IMR-90 (cell line): Measurements from ENCODE around the gene CMKLR1. TPM values are rescaled to one million over a fixed set of nuclear protein-coding genes. Genes with fewer than 3 reads are reported as not detected.
A peak's percentile ranks its signal among the peaks of the same experiment; 100 is the strongest.

Experiments used
- ATAC-seq: fragments of 200-7000 bp; cut with Tn5 transposase; 2 replicates; pipeline ENCODE4 v1.9.1; 2020; ENCODE audit warnings: low read depth, mild to moderate bottlenecking, moderate library complexity
- BruUV-seq: library from RNA; stranded (reverse); fragments of 400-500 nt; replicated peaks from 2 replicates; lab custom pipeline; 2021; lab: Mats Ljungman, UMichigan
- CTCF ChIA-PET: fragments of 300-600 bp; formaldehyde crosslinking; extraction: SDS; loops from one replicate; lab custom pipeline; 2021; ENCODE audit warnings: antibody characterized with exemption; lab: Yijun Ruan, JAX
- POLR2A ChIA-PET: fragments of 300-600 bp; sonication (Branson Sonifier 250); formaldehyde crosslinking; loops from one replicate; lab custom pipeline; 2022; ENCODE audit warnings: antibody characterized with exemption; ENCODE audit not compliant: unreplicated experiment; lab: Charles Lee
- DNase-seq: peaks from one replicate; pipeline ENCODE4 v3.0.0; 2013
- H2AFZ ChIP-seq: replicated peaks from 2 replicates; pipeline ENCODE3; 2013; ENCODE audit warnings: low read length, mild to moderate bottlenecking; ENCODE audit not compliant: poor library complexity
- H2AK5ac ChIP-seq: 2 replicates; pipeline ENCODE4 v1.6.1; 2013; ENCODE audit warnings: low read depth, low read length, inconsistent platforms
- H2AK9ac ChIP-seq: replicated peaks from 2 replicates; pipeline ENCODE3; 2013; ENCODE audit warnings: mild to moderate bottlenecking, low read depth, low read length, moderate library complexity; ENCODE audit not compliant: poor library complexity
- H2BK120ac ChIP-seq: 2 replicates; pipeline ENCODE4 v1.6.1; 2013; ENCODE audit warnings: low read depth, low read length, inconsistent platforms
- H2BK15ac ChIP-seq: 3 replicates; pipeline ENCODE4 v1.6.1; 2013; ENCODE audit warnings: low read depth, low read length, inconsistent platforms
- H2BK20ac ChIP-seq: 2 replicates; pipeline ENCODE4 v1.6.1; 2013; ENCODE audit warnings: low read depth, mild to moderate bottlenecking, inconsistent platforms, low read length, moderate library complexity
- H2BK5ac ChIP-seq: 2 replicates; pipeline ENCODE4 v1.6.1; 2013; ENCODE audit warnings: mild to moderate bottlenecking, low read depth, low read length, inconsistent platforms; ENCODE audit not compliant: poor library complexity, severe bottlenecking
- H3K14ac ChIP-seq: replicated peaks from 2 replicates; pipeline ENCODE4 v1.6.1; 2013; ENCODE audit warnings: low read depth, low read length, inconsistent platforms
- H3K18ac ChIP-seq: 2 replicates; pipeline ENCODE4 v1.6.1; 2013; ENCODE audit warnings: low read depth, low read length, control low read depth
- H3K23ac ChIP-seq: 2 replicates; pipeline ENCODE4 v1.6.1; 2013; ENCODE audit warnings: low read depth, low read length, inconsistent platforms
- H3K27ac ChIP-seq: 2 replicates; pipeline ENCODE4 v1.5.1; 2013; ENCODE audit warnings: mild to moderate bottlenecking, control low read depth, low read length; ENCODE audit not compliant: insufficient read depth
- H3K27me3 ChIP-seq: 2 replicates; pipeline ENCODE4 v1.6.1; 2013; ENCODE audit warnings: low read length; ENCODE audit not compliant: control insufficient read depth, insufficient read depth
- H3K36me3 ChIP-seq: 2 replicates; pipeline ENCODE4 v1.6.1; 2013; ENCODE audit warnings: low read length, mixed read lengths; ENCODE audit not compliant: control insufficient read depth, insufficient read depth
- H3K4ac ChIP-seq: 2 replicates; pipeline ENCODE4 v1.6.1; 2013; ENCODE audit warnings: low read depth, low read length, inconsistent platforms
- H3K4me1 ChIP-seq: 2 replicates; pipeline ENCODE4 v1.6.1; 2013; ENCODE audit warnings: low read length, mixed read lengths; ENCODE audit not compliant: control insufficient read depth, insufficient read depth
- H3K4me2 ChIP-seq: 2 replicates; pipeline ENCODE4 v1.6.1; 2013; ENCODE audit warnings: low read depth, mild to moderate bottlenecking, control low read depth, low read length, moderate library complexity
- H3K4me3 ChIP-seq: 2 replicates; pipeline ENCODE4 v1.5.1; 2013; ENCODE audit warnings: low read depth, mild to moderate bottlenecking, control low read depth, low read length, moderate library complexity; ENCODE audit not compliant: insufficient read depth
- H3K56ac ChIP-seq: 2 replicates; pipeline ENCODE4 v1.6.1; 2013; ENCODE audit warnings: low read length, inconsistent platforms; ENCODE audit not compliant: insufficient read depth; ENCODE audit errors: extremely low read depth
- H3K79me1 ChIP-seq, 2 experiments: 2 replicates each; pipeline ENCODE4 v1.6.1; 2013; ENCODE audit warnings: low read length in 2 of 2, inconsistent platforms in 1 of 2, low read depth in 1 of 2
- H3K9ac ChIP-seq: 2 replicates; pipeline ENCODE4 v1.6.1; 2013; ENCODE audit warnings: low read depth, low read length, control low read depth
- H3K9me1 ChIP-seq: 2 replicates; pipeline ENCODE4 v1.6.1; 2013; ENCODE audit warnings: low read length, inconsistent platforms; ENCODE audit not compliant: insufficient read depth
- H3K9me3 ChIP-seq: 2 replicates; pipeline ENCODE4 v1.6.1; 2013; ENCODE audit warnings: low read length; ENCODE audit not compliant: control insufficient read depth, insufficient read depth
- H4K20me1 ChIP-seq: 2 replicates; pipeline ENCODE4 v1.6.1; 2013; ENCODE audit warnings: low read length, inconsistent platforms; ENCODE audit not compliant: insufficient read depth
- H4K5ac ChIP-seq: 2 replicates; pipeline ENCODE4 v1.6.1; 2013; ENCODE audit warnings: mild to moderate bottlenecking, low read depth, low read length, control low read depth
- H4K8ac ChIP-seq, 2 experiments: 2 replicates each; pipeline ENCODE4 v1.6.1; 2013; ENCODE audit warnings: low read depth in 2 of 2, low read length in 2 of 2, control low read depth in 1 of 2, inconsistent platforms in 1 of 2
- H4K91ac ChIP-seq: 2 replicates; pipeline ENCODE4 v1.6.1; 2013; ENCODE audit warnings: low read depth, low read length, inconsistent platforms; ENCODE audit not compliant: insufficient read depth
- MXI1 ChIP-seq: IDR thresholded peaks from 2 replicates; pipeline ENCODE4 v1.6.1; 2012; ENCODE audit warnings: low read depth, mild to moderate bottlenecking, low read length, moderate library complexity, borderline replicate concordance
- RAD21 ChIP-seq: IDR thresholded peaks from 2 replicates; pipeline ENCODE4 v1.6.1; 2012; ENCODE audit warnings: low read length, improper control_type of control experiment
- WGBS, 2 experiments: methylation state at CpG; one replicate each; pipeline versions ENCODE4 v1.1.5 to v1.1.7; 2013; ENCODE audit warnings: missing lambda C conversion rate in 2 of 2; ENCODE audit not compliant: insufficient read length in 1 of 2; ENCODE audit errors: extremely low coverage in 2 of 2; 5-methylcytosine and 5-hydroxymethylcytosine counted together
- dilution Hi-C: fragments of 300-500 bp; cut with HindIII; formaldehyde crosslinking; loops from one replicate; pipeline ENCODE4 v1.14.3; 2018; ENCODE audit warnings: low sequenced_read_pairs; ENCODE audit not compliant: unreplicated experiment
- in situ Hi-C: fragments of 300-500 bp; cut with MboI; formaldehyde crosslinking; loops from 3 replicates; pipeline ENCODE4 v1.14.3; 2019; ENCODE audit warnings: low sequenced_read_pairs, inconsistent platforms, mixed read lengths
- intact Hi-C: fragments of 100-400 bp; cut with micrococcal nuclease; formaldehyde crosslinking; loops from 2 replicates; pipeline ENCODE4 v1.10.0; 2022
- polyA plus RNA-seq, 3 experiments: library from polyadenylated mRNA; depleted of rRNA; stranded (reverse); fragments of >200 nt; gene quantifications; 2 replicates each; pipeline ENCODE4 v1.2.3, GENCODE V29; 2012; ENCODE audit warnings: low replicate concordance in 1 of 3
- total RNA-seq: library from RNA; depleted of rRNA; stranded (reverse); fragments of >200 nt; gene quantifications from 2 replicates; pipeline ENCODE4 v1.2.3, GENCODE V29; 2012
- TF ChIP-seq, protein P1 (sequence below): conservative IDR thresholded peaks from 2 replicates; pipeline ENCODE4 v1.5.1; 2012; ENCODE audit warnings: mild to moderate bottlenecking, low read depth, low read length, improper control_type of control experiment

CMKLR1 gene
- total and polyA plus RNA-seq, 2 of the 4 experiments (the other 2 are of a cell fraction) = not detected

DNA sequence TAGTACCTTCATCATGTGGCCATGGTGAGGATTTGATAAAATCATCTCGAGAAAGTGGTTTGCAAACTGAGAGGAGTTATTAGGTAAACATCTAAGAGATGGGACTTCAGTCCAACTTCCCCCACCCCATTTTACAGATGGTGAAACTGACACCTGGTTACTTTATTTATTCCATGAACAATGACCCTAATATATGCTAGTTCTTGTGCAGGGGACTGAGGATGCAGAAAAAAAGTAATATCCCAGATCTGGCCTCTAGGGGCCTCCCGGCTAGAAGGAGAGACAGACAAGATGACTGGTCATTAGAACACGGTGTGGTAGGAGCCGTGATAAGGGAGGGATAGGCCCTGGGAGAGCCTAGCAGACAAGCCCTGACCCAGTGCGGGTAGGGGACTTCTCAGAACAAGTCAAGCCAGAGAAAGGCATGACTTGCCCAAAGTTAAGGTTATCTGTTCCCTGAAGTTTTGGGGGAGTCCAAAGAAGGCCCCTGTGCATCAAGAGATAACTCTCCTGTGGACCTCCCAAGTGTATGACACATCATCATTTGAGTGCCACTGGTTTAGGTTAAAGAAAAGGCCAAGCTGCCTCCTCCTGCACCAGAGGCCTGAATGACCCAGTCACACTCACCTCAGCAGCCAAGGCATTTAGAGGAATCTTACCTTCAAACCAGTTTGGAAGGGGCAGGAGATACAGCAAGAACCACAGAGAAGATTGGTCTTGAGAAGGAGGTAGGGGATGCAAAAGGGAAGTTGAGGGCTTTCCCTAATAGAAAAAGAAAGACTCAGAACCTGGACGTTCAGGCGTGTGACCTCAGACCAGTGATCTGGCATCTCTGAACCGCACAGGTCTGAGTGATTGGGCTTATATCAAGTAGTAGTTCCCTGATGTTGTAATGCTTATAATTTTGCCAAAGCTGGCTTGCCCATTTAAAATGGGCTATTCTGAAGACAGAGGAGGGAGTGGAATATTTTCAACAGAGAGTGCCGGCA is 1.6 kb downstream of the CMKLR1 start:
- no peak overlapping the region for H3K9ac ChIP-seq
- intact Hi-C loops (no loop called here), dilution Hi-C loops (no loop called here), in situ Hi-C loops (no loop called here)
- no peak overlapping the region for H4K8ac ChIP-seq
- H2AFZ ChIP-seq = no peak overlapping the region
- H3K4me2 ChIP-seq = no peak overlapping the region
- H3K18ac ChIP-seq = no peak overlapping the region
- no peak overlapping the region for H2BK15ac ChIP-seq
- H3K79me1 ChIP-seq = no peaks in the 10 kb centered on the region
- no peak overlapping the region for H3K4ac ChIP-seq
- POLR2A ChIA-PET = no interaction called here
- H2BK5ac ChIP-seq = no peak overlapping the region
- CTCF ChIA-PET = no interaction called here
- no peak overlapping the region for H4K91ac ChIP-seq
- no peaks in the 10 kb centered on the region for H3K9me3 ChIP-seq
- TF ChIP-seq MXI1 = no peak
- TF ChIP-seq RAD21 = no peak
- TF ChIP-seq, protein P1, sequence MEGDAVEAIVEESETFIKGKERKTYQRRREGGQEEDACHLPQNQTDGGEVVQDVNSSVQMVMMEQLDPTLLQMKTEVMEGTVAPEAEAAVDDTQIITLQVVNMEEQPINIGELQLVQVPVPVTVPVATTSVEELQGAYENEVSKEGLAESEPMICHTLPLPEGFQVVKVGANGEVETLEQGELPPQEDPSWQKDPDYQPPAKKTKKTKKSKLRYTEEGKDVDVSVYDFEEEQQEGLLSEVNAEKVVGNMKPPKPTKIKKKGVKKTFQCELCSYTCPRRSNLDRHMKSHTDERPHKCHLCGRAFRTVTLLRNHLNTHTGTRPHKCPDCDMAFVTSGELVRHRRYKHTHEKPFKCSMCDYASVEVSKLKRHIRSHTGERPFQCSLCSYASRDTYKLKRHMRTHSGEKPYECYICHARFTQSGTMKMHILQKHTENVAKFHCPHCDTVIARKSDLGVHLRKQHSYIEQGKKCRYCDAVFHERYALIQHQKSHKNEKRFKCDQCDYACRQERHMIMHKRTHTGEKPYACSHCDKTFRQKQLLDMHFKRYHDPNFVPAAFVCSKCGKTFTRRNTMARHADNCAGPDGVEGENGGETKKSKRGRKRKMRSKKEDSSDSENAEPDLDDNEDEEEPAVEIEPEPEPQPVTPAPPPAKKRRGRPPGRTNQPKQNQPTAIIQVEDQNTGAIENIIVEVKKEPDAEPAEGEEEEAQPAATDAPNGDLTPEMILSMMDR = peak; percentile 30; the same call in 1 of the 2 replicates
- ATAC-seq (0 out of 2 replicates have a peak, but pooled peaks have one; percentile 29), DNase-seq (peak; percentile 8)
- H3K27ac ChIP-seq = no peak overlapping the region
- no peaks in the 10 kb centered on the region for H3K36me3 ChIP-seq
- H3K4me3 ChIP-seq = no peak overlapping the region
- H3K14ac ChIP-seq = no peak overlapping the region
- no peak overlapping the region for H3K23ac ChIP-seq
- H2AK9ac ChIP-seq = no peak overlapping the region
- H2BK20ac ChIP-seq = no peak overlapping the region
- H3K56ac ChIP-seq = no peak overlapping the region
- WGBS, 2 experiments = 52% methylated on average over 3 of the region's 9 CpGs; no CpG with 5 or more reads in 1 of the 2 experiments
- H3K4me1 ChIP-seq = no peaks in the 10 kb centered on the region
- no peak overlapping the region for H2BK120ac ChIP-seq
- H3K27me3 ChIP-seq = peaks cover 9% of the 10 kb centered on the region; the same call in 1 of the 2 replicates
- no peak overlapping the region for H2AK5ac ChIP-seq
- H3K9me1 ChIP-seq = no peaks in the 10 kb centered on the region
- no peaks in the 10 kb centered on the region for H4K20me1 ChIP-seq
- BruUV-seq = no TSS peak
- no peak overlapping the region for H4K5ac ChIP-seq
